ENCODE results near the gene CDK5RAP3. TPM values are rescaled to one million over a fixed set of nuclear protein-coding genes. Genes with fewer than 3 reads are reported as not detected.

Gene CDK5RAP3
- polyA plus RNA-seq, 2 of the 4 experiments (the other 2 are of a cell fraction) = 124 to 165 TPM

DNA sequence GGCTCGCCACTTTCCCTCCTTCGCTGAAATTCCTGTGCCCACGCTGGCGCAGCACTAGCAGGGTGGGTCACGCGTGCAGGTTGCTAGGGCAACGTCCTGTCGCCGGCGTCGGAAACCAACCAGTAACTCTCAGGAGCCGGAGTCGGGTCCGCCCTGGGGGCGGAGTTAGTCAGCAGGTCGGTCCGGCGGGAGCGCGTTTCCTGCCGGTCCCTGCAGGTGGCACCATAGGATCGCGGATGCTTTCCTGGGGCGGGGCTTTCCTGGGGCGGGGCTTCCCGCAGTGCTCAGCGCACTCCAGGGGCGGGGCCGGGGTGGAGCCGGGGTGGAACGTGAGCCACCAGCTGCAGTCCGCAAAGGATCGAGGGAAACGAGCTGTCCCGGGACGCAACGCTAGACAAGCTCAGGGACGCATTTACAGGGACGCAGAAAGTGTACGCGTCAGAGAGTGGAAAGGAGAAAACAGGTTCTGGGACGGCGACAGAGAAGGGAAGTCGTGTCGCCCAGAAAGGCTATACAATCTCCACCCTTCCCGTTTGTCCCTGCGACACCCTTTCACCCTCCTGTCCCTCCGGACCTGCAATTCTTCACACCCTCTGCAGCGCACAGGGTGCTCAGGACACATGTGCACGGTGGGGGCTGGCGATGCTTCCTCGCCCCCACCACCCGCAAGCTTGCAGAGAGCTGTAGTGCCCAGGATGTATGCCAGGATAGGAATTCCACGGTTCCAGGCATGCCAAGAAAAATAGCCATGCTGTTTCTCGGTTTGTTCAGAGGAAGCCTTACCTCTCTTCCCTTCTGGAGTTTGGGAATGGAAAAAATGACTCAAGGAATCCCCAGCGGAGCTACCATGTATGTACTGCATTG lies 54.4 kb downstream of the CDK5RAP3 start:
- DNase-seq (ENCODE audit: low read depth in 1 of 2, low spot score in 1 of 2) (peak; percentile 95 to 98), ATAC-seq (peak; percentile 71 to 82), FAIRE-seq (peak; percentile 61)
- Histone ChIP-seq H3K4me3 (peak overlapping the region; percentile 43), H3K27ac (peak overlapping the region; percentile 71 to 88; a peak in 5 of 6 replicates), H3K9me3 (no peaks in the 10 kb centered on the region), H3K4me2 (peak overlapping the region; percentile 88), H3K4me1 (peaks cover 27% of the 10 kb centered on the region)
- WGBS (ENCODE audit: missing lambda C conversion rate) = 1% methylated on average over 37 of the region's 56 CpGs
- TF ChIP-seq MYC (IDR thresholded peaks at IDR 0.05; ENCODE audit: borderline replicate concordance, low read length) = 0 out of 2 replicates have a peak, but pooled peaks have one; percentile 7
- TF ChIP-seq FOSL2 (IDR thresholded peaks at IDR 0.05) = no peak
- 0 out of 2 replicates have a peak, but pooled peaks have one; percentile 6 for TF ChIP-seq FOSL2 (CRISPR knock-in tag; IDR thresholded peaks at IDR 0.05)
- peak; percentile 87 for TF ChIP-seq POLR2A (IDR thresholded peaks at IDR 0.05; ENCODE audit: low read length)
- peak; percentile 96 to 100 for TF ChIP-seq RAD21 (conservative IDR thresholded peaks at IDR 0.05 in 1 of 2, IDR thresholded peaks at IDR 0.05 in 1 of 2)
- TF ChIP-seq, protein P1, sequence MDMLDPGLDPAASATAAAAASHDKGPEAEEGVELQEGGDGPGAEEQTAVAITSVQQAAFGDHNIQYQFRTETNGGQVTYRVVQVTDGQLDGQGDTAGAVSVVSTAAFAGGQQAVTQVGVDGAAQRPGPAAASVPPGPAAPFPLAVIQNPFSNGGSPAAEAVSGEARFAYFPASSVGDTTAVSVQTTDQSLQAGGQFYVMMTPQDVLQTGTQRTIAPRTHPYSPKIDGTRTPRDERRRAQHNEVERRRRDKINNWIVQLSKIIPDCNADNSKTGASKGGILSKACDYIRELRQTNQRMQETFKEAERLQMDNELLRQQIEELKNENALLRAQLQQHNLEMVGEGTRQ (IDR thresholded peaks at IDR 0.05) = peak; percentile 80
- peak; percentile 92 for TF ChIP-seq MAX (IDR thresholded peaks at IDR 0.05)
- TF ChIP-seq ZC3H11A (IDR thresholded peaks at IDR 0.05) = no peak
- TF ChIP-seq, protein P2, sequence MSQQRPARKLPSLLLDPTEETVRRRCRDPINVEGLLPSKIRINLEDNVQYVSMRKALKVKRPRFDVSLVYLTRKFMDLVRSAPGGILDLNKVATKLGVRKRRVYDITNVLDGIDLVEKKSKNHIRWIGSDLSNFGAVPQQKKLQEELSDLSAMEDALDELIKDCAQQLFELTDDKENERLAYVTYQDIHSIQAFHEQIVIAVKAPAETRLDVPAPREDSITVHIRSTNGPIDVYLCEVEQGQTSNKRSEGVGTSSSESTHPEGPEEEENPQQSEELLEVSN (IDR thresholded peaks at IDR 0.05; ENCODE audit: borderline replicate concordance, low read depth) = peak; percentile 91
- TF ChIP-seq RFX5 (IDR thresholded peaks at IDR 0.05) = 0 out of 2 replicates have a peak, but pooled peaks have one; percentile 55
- peak; percentile 96 for TF ChIP-seq CTCF (IDR thresholded peaks at IDR 0.05)
- peak; percentile 93 for TF ChIP-seq SMC3 (IDR thresholded peaks at IDR 0.05)
- TF ChIP-seq CBX2 (IDR thresholded peaks at IDR 0.05; ENCODE audit: borderline replicate concordance, low read depth) = no peak
- 0 out of 5 replicates have a peak, but pooled peaks of 1 of the 2 experiments have one; percentile 41 for TF ChIP-seq JUN (IDR thresholded peaks at IDR 0.05)
- TF ChIP-seq BHLHE40 (IDR thresholded peaks at IDR 0.05; ENCODE audit: low read depth, low read length) = peak; percentile 63
- TF ChIP-seq KDM5A (IDR thresholded peaks at IDR 0.05) = no peak
- ChIA-PET POLR2A (interaction anchor here (0.5 to 2.5 kb wide), 8 partner anchors 21 to 585 kb away, joined by 3 to 59 read pairs (median 6); partner anchors contain the start of genes CDK5RAP3 and NFE2L1), CTCF (interaction anchor here (0.5 to 46.6 kb wide), 43 partner anchors 9 to 853 kb away, joined by 3 to 1398 read pairs (median 5); partner anchors contain the start of genes CBX1, HOXB9, NFE2L1 and SNX11)

- ATAC-seq (peak in 1 of 2 experiments; percentile 1; a peak in 4 of 6 replicates), DNase-seq (ENCODE audit: low read depth in 1 of 2, low spot score in 1 of 2) (peak in 1 of 2 experiments; percentile 43), FAIRE-seq (no peak)
- Histone ChIP-seq H3K4me2 (peak overlapping the region; percentile 88), H3K9me3 (no peaks in the 10 kb centered on the region), H3K4me3 (peak overlapping the region; percentile 42), H3K4me1 (peaks cover 27% of the 10 kb centered on the region), H3K27ac (peak overlapping the region; percentile 22 to 50; a peak in 4 of 6 replicates)
- 20% methylated on average over 8 of the region's 8 CpGs for WGBS (ENCODE audit: missing lambda C conversion rate)
- ChIA-PET POLR2A (interaction anchor here (0.5 to 2.5 kb wide), 9 partner anchors 20 to 584 kb away, joined by 3 to 59 read pairs (median 5); partner anchors contain the start of genes CDK5RAP3, NFE2L1 and SNX11), CTCF (interaction anchor here (0.5 to 46.6 kb wide), 55 partner anchors 8 to 611 kb away, joined by 3 to 1398 read pairs (median 5); partner anchors contain the start of genes CBX1, CDK5RAP3, HOXB8 and HOXB9)
- TF ChIP-seq, protein P2 (IDR thresholded peaks at IDR 0.05; ENCODE audit: borderline replicate concordance, low read depth) = no peak
- TF ChIP-seq RAD21 (conservative IDR thresholded peaks at IDR 0.05 in 1 of 2, IDR thresholded peaks at IDR 0.05 in 1 of 2) (no peak), ZFP36 (IDR thresholded peaks at IDR 0.05; ENCODE audit: borderline replicate concordance, partially characterized antibody) (no peak), EHMT2 (IDR thresholded peaks at IDR 0.05; ENCODE audit: low read depth) (no peak), ZC3H11A (IDR thresholded peaks at IDR 0.05) (no peak), FOSL2 (IDR thresholded peaks at IDR 0.05) (no peak), FOSL2 (CRISPR knock-in tag; IDR thresholded peaks at IDR 0.05) (no peak), CBX2 (IDR thresholded peaks at IDR 0.05; ENCODE audit: borderline replicate concordance, low read depth) (no peak)
These were observed 55.1 kb downstream of the CDK5RAP3 start for GRCh38 chr17:48025904-48026501.
